Measurements from ENCODE around the gene SCN2B.
"Not testable (repeated sequence)": the region's sequence is repeated elsewhere in the genome, so short reads cannot be mapped to it uniquely, and the experiment has no call there.

Gene SCN2B

DNA sequence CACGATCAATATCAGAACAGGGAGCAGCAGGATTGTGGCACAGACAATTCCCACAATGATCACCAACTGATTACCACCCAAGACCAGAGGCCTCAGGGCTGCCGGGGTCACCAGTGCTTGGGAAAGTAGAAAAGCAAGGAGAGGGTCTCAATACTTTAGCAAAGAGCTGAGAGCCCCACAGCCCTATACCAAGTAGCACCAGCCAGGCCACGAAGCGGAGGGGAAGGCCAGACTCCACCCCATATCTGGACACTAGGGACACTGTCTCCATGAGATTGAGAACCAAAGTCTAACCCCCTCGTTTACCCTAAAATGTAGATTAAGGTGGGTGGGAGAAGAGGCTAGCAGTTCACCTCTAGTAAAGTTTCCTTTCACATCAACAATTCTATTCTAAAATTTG, 24.1 kb upstream of the SCN2B start:
- peaks cover 2% of the 10 kb centered on the region for H3K27me3 ChIP-seq (replicated peaks; ENCODE audit: control insufficient read depth, insufficient read depth, low read length)
- no peak for DNase-seq (ENCODE audit: extremely low read depth, insufficient read length)
- H3K36me3 ChIP-seq (ENCODE audit: control insufficient read depth, insufficient read depth, low read length) = no peaks in the 10 kb centered on the region
- no peak overlapping the region for H3K4me3 ChIP-seq (replicated peaks; ENCODE audit: low read depth, low read length)
- TF ChIP-seq, protein P1, sequence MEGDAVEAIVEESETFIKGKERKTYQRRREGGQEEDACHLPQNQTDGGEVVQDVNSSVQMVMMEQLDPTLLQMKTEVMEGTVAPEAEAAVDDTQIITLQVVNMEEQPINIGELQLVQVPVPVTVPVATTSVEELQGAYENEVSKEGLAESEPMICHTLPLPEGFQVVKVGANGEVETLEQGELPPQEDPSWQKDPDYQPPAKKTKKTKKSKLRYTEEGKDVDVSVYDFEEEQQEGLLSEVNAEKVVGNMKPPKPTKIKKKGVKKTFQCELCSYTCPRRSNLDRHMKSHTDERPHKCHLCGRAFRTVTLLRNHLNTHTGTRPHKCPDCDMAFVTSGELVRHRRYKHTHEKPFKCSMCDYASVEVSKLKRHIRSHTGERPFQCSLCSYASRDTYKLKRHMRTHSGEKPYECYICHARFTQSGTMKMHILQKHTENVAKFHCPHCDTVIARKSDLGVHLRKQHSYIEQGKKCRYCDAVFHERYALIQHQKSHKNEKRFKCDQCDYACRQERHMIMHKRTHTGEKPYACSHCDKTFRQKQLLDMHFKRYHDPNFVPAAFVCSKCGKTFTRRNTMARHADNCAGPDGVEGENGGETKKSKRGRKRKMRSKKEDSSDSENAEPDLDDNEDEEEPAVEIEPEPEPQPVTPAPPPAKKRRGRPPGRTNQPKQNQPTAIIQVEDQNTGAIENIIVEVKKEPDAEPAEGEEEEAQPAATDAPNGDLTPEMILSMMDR (IDR thresholded peaks at IDR 0.05; ENCODE audit: insufficient read depth, low read length, poor library complexity, severe bottlenecking) = no peak

DNA sequence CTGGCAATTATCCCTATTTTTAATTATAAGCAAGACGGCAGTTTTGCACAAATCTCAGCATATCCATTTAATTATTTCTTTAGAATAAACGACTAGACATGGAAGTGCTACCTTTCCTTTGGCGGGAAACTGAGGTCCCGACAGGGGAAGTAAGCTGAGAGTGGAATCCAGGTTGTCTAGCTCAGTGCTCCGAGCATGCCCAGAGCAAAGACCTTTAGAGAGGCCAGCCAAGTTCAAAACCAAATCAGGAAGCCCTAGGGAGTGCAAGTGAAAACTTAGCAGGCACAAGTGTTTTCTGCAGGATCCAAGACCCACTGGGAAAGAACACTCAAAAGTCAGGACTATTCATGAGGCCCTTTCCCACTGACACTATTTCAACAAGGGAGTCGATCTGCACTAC, 22.7 kb upstream of the SCN2B start:
- peaks cover 2% of the 10 kb centered on the region for H3K27me3 ChIP-seq (replicated peaks; ENCODE audit: control insufficient read depth, insufficient read depth, low read length)
- H3K4me3 ChIP-seq (replicated peaks; ENCODE audit: low read depth, low read length) = no peak overlapping the region
- no peaks in the 10 kb centered on the region for H3K36me3 ChIP-seq (ENCODE audit: control insufficient read depth, insufficient read depth, low read length)
- TF ChIP-seq, protein P1 (IDR thresholded peaks at IDR 0.05; ENCODE audit: insufficient read depth, low read length, poor library complexity, severe bottlenecking) = no peak
- DNase-seq (ENCODE audit: extremely low read depth, insufficient read length) = no peak

DNA sequence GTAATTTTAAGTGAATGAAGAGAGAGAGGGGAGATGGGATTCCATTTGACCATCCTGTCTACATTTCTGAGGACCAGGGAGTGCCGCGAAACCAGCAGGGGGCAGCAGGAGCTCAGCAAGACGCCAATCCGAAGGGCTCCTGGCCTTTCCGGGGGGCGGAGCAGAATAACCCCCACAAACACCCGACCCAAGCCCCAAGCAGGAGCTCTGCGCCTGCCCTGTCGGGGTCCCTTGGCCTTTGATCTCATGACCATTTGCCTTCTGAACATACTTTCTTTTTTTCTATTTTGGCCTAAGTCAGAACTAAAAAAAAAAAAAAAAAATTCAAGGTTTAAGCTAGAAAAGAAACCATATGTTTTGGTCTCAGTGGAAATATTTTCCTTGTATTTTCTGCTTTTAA, 21.9 kb upstream of the SCN2B start:
- H3K27me3 ChIP-seq (replicated peaks; ENCODE audit: control insufficient read depth, insufficient read depth, low read length) = peaks cover 2% of the 10 kb centered on the region
- peak; percentile 59 for DNase-seq (ENCODE audit: extremely low read depth, insufficient read length)
- TF ChIP-seq, protein P1 (IDR thresholded peaks at IDR 0.05; ENCODE audit: insufficient read depth, low read length, poor library complexity, severe bottlenecking) = peak; percentile 95
- H3K36me3 ChIP-seq (ENCODE audit: control insufficient read depth, insufficient read depth, low read length) = no peaks in the 10 kb centered on the region
- H3K4me3 ChIP-seq (replicated peaks; ENCODE audit: low read depth, low read length) = no peak overlapping the region

DNA sequence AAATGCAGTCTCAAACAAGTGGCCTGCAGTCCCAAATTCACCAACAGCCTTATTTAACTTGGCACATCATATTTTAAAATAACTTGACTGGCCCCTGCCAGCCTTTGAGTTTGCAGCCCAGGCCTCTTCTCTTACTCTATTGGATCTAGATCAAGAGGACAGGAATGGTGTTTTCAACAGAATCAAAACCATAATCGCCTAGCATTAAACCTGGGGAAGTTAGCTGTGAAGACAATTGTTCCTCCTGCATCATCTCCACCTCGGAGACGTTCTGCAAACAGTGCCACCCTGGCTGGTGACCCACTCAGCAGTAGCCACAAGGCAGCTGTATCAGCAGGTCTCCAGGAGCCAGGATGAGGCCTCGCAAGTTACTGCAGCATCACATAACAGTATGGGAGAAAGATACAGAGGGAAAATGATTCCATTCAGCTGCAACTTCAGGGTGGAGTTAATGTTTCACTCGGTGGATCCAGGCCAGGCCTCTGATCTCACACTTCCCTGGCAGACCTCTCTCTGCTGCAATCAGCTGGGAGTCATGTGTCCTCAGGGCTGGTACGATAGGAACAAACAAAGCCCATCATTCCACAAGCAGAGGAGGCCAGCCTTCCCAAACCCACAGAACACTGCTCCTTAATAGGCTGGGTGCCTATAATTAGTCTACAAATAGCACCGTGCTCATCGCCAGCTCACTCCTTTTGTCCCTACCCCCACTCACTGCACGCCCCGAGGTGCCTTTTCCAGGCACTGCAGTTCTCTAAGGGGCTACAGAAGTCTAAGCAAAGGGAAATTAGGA, 18.6 kb upstream of the SCN2B start:
- no peak overlapping the region for H3K4me3 ChIP-seq (replicated peaks; ENCODE audit: low read depth, low read length)
- TF ChIP-seq, protein P1 (IDR thresholded peaks at IDR 0.05; ENCODE audit: insufficient read depth, low read length, poor library complexity, severe bottlenecking) = no peak

DNA sequence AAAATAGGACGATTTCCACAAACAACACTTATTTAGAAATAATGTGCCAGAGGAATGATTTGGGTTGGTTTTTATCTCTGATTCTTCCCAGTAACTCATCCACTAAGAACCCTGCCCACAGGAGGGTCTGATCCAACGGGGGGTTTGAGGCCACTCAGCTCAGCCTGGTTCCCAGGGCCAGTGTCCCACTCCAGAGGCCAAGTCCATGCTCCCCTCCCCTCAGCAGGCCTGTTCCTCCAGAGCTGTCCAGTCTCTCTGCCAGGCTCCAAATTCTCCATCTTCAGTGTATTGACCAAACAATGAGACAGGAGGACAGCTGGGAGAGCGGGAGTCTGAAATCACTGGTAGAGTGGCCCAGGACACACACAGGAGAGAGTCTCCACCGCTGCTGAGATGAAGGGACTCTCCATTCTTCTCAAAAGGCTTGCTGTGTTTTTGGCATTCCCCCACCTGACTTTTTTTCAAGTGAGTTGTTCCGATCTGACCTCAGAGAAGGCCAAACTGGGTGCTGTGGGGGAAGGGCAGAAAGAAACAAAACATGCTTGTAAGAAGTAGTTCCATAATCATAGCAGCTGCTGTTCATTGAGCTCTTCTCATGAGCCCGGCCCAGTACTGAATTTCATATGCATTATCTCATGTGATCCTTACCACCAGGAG, 17.6 kb upstream of the SCN2B start:
- Histone ChIP-seq H3K36me3 (ENCODE audit: control insufficient read depth, insufficient read depth, low read length) (no peaks in the 10 kb centered on the region), H3K4me3 (replicated peaks; ENCODE audit: low read depth, low read length) (no peak overlapping the region), H3K27me3 (replicated peaks; ENCODE audit: control insufficient read depth, insufficient read depth, low read length) (no peaks in the 10 kb centered on the region; the same call in none of the 2 replicates)
- TF ChIP-seq, protein P1 (IDR thresholded peaks at IDR 0.05; ENCODE audit: insufficient read depth, low read length, poor library complexity, severe bottlenecking) = no peak
- no peak for DNase-seq (ENCODE audit: extremely low read depth, insufficient read length)

More for the DNA sequence above, 18.6 kb upstream of the SCN2B start:
- no peaks in the 10 kb centered on the region; the same call in none of the 2 replicates for H3K27me3 ChIP-seq (replicated peaks; ENCODE audit: control insufficient read depth, insufficient read depth, low read length)
- DNase-seq (ENCODE audit: extremely low read depth, insufficient read length) = no peak
- H3K36me3 ChIP-seq (ENCODE audit: control insufficient read depth, insufficient read depth, low read length) = no peaks in the 10 kb centered on the region

DNA sequence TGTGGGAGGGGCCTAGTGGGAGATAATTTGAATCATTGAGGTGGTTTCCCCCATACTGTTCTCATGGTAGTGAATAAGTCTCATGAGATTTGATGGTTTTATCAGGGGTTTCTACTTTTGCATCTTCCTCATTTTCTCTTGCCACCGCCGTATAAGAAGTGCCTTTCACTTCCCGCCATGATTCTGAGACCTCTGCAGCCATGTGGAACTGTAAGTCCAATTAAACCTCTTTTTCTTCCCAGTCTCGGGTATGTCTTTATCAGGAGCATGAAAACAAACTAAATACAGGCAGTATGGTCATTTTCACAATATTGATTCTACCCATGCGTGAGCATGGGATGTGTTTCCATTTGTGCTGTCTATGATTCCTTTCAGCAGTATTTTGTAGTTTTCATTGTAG, 16.4 kb upstream of the SCN2B start:
- DNase-seq (ENCODE audit: extremely low read depth, insufficient read length); H3K27me3 ChIP-seq (replicated peaks; ENCODE audit: control insufficient read depth, insufficient read depth, low read length); H3K4me3 ChIP-seq (replicated peaks; ENCODE audit: low read depth, low read length); H3K36me3 ChIP-seq (ENCODE audit: control insufficient read depth, insufficient read depth, low read length): not testable (repeated sequence)

DNA sequence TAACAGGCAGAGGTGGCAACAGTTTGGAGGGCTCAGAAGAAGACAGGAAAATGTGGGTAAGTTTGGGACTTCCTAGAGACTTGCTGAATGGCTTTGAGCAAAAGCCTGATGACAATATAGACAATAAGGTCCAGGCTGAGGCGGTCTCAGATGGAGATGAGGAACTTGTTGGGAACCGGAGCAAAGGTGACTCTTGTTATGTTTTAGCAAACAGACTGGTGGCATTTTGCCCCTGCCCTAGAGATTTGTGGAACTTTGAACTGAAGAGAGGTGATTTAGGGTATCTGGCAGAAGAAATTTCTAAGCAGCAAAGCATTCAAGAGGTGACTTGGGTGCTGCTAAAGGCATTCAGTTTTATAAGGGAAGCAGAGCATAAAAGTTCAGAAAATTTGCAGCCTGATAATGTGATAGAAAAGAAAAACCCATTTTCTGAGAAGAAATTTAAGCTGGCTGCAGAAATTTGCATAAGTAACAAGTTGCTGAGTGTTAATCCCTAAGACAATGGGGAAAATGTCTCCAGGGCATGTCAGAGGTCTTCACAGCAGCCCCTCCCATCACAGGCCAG, 14.6 kb upstream of the SCN2B start:
- not testable (repeated sequence) for H3K27me3 ChIP-seq (replicated peaks; ENCODE audit: control insufficient read depth, insufficient read depth, low read length); H3K4me3 ChIP-seq (replicated peaks; ENCODE audit: low read depth, low read length); H3K36me3 ChIP-seq (ENCODE audit: control insufficient read depth, insufficient read depth, low read length); DNase-seq (ENCODE audit: extremely low read depth, insufficient read length)

Data from GM06990 (cell line).